HG03521 (cell line): ENCODE measurements around the gene CDK9.

Experiments
- ATAC-seq: cut with Tn5 transposase; IDR thresholded peaks from one replicate; pipeline ENCODE4 v1.9.1; 2021; ENCODE audit warnings: mild to moderate bottlenecking, moderate library complexity; ENCODE audit not compliant: unreplicated experiment

CDK9 gene

DNA sequence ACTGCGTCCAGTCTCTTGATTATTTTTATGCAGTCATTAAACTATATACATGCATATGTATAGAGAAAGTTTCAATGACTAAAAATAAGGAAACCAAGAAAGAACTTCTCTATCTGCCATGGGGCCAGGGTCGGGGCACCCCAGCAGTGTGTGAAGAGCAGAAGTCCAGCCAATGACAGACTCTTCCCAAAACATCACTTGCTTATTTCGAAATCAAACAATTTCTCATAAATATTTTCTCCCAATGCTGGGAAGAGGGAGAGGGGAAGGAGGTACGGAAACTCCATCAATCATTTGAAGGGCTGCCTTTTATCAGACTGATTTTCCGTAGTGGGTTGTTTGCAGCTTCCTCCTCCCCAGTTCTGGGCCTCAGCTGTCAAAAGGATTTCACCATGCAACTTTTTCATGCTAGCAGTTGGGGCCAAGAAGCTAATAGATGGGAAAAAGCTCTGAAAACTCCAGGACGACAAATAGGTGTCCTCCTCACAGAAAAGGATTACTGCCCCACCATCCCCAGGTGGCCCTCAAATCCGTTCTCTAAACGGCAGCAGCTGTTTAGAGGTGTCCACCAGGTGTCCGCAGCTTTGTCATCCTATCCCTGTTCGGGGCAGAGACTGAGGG, 16.2 kb downstream of the CDK9 start:
- ATAC-seq = no peak

DNA sequence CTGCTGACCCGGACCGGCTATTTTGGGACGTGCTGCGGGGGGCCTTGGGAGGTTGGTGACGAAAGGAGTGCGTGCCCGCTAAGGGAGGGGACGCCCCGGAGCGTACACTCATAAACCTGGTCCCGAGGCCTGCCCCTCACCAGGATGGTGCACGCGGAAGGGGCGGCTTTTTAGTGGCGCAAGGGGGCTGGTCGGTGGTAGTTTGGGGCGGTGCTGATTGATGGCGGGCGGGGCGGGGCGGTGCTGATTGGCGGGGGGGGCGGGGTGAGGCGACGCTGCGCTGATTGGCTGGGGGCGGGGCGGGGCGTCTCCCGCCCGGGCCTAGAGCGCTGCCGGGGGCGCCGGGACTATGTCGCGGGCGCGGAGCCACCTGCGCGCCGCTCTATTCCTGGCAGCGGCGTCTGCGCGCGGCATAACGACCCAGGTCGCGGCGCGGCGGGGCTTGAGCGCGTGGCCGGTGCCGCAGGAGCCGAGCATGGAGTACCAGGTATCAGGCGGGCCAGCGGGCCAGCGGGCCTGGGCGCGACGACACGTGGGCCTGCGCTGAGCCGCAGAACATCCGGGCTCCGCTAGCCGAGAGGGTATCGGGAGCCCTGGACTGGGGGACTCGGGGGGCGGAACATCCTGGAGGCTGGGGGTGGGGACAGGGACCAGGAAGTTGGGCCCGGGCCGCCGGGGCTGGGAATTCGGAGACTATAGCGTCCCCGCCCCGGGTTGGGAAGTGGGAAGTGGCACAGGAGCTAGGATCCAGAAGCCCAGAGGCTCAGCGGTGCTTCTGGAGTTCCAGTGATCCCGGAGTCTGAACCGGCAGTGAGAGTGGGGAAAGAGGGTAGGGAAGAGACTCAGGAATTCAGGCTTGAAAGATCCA, 17.0 kb downstream of the CDK9 start, which contains the start of gene FPGS:
TSS of gene FPGS (plus strand) at position 307 of the 868 bp plus-strand sequence. CDS start at position 350, 43 bp downstream.
- peak; percentile 75 for ATAC-seq

DNA sequence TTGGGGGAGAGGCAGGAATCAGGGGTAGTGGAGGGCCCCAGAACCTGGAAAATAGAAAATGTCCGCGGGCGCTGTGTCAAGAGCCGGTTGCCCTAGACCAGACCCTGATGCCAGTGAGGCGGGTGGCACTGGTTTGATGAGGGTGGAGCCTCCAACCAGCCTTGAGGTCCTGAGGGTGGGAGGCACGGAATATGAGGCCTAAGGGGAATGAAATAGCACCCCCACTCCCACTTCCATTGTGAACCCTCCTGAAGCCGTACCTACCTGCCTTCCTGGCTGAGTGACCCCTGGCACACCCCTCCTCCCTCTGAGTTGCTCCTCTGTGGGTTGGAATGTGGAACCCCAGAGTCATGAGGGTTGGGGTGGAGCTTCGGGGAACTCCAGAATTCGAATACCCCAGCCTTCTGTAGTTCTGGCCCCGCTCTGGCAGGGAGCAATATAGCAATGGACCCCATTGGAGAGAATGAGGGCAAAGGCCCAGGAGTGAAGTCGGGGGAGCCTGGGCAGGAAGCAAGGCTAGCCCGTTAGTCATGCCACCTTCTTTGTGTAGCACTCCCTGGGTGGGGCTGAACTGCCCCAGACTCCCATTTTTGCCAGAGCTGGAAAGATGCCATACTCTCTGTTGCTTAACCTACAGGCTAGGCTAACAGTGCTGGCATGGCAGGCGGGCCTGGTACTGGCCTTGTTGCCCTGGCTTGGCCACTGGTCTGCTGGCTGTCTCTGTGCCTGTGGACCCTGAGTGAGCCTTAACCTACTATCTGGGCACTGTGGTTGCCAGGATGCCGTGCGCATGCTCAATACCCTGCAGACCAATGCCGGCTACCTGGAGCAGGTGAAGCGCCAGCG, 17.9 kb downstream of the CDK9 start:
- no peak for ATAC-seq

DNA sequence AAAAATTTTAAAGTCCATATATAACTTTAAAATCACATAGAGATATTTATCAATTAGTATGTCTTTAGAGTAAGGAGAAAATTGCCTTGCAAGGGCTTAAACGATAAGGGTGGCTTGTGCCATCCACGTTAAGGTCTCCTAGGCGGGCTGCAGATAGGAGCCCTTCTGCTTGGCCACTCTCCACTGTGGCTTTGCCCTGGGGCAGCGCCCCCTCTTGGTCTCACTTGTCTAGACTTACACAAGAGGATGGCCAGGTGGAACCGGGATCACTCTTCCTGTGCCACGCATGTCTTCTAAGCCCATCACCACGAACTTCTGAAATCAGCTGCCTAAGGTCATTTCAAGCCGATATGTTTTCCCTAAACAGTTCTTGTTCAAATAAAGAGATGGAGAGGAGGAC, 19.8 kb downstream of the CDK9 start:
- no peak for ATAC-seq

DNA sequence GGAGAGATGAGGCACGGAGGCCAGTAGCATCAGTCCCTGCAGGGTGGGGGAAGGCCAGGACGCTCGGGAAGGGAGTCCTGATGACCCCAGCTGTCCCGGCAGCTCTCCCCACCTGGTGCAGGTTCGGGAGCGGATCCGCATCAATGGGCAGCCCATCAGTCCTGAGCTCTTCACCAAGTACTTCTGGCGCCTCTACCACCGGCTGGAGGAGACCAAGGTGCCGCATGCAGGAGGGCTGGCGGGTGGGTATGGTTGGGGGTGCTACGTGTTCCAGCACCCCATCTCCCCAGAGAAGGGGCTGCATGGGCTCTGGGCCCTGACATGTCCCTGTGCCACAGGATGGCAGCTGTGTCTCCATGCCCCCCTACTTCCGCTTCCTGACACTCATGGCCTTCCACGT, 21.0 kb downstream of the CDK9 start:
- ATAC-seq = no peak

DNA sequence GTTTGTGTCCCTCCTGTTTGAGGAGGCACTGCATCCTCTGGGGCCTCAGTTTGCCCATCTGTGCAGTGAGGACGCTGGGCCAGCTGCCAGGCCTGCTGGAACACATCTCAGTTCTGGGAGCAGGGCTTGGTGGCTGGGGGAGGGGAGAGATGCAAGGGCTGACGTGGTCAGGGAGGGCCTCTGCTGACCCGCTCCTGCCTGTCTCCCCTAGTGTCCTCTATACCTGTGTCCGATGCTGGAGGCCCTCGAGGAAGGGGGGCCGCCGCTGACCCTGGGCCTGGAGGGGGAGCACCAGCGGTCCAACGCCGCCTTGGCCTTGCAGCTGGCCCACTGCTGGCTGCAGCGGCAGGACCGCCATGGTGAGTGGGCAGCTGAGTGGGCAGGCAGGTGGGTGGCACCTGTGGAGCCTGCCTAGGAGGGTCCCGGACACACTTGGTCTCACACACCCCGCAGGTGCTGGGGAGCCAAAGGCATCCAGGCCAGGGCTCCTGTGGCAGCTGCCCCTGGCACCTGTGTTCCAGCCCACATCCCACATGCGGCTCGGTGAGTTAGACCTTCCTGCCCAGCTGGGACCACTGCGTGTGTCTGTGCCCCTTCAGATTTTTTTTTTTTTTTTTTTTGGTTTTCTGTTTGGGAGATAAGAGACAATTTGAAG, 22.6 kb downstream of the CDK9 start:
- ATAC-seq = no peak

DNA sequence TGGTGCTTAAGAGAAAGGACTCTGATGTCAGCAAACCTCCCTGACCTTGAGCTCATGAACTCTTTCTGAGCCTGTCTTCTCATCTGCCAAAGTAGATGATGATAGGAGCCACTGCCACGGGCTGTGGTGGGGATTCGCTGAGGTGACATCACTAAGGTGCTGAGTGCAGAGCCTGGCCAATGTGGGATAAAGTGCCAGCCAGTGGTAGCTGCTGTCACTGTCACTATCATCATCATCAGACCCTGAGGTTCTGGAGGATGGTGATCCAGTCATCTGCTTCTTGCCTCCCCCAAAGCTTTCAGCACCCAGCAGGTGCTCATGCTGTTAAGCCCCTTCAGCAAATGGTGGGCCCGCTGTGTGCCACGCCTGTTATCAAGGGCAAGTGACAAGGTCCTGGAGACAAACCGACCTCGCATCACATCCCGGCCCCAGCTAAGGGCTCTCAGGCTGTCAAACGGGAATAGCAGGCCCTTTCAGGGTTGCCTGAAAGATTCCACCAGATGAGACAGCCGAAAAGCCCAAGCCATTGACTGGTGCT, 23.2 kb downstream of the CDK9 start:
- ATAC-seq = no peak

DNA sequence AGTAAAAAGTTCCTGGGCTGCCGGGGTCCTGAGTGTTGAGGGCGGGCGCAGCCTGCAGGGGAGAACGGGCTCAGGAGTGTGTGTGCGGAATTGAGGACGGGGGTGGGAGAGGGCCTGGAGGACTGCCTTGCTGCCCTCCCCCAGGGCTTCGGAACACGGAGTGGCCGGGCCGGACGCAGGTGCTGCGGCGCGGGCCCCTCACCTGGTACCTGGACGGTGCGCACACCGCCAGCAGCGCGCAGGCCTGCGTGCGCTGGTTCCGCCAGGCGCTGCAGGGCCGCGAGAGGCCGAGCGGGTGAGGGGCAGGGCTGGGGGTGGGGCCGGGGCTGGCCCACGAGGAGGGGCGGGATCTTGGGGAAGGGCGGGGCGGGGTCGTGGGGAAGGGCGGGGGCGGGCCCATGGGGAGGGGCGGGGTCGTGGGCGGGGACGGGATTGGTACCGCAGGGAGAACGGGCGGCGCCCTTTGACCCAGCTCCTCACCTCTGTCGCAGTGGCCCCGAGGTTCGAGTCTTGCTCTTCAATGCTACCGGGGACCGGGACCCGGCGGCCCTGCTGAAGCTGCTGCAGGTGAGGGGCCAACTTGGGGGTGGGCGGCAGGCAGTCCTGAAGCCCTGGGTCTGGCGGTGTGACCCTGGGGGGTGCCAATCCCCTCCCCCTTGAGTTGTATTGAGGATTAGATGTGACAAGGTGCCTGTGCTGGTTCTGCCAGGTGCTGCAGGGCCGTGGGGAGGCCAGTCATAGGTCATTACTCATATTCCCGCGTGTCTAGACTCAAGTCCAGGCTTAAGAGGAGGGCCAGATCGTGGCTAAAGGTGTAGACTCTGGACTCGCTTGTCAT, 23.9 kb downstream of the CDK9 start:
- no peak for ATAC-seq

DNA sequence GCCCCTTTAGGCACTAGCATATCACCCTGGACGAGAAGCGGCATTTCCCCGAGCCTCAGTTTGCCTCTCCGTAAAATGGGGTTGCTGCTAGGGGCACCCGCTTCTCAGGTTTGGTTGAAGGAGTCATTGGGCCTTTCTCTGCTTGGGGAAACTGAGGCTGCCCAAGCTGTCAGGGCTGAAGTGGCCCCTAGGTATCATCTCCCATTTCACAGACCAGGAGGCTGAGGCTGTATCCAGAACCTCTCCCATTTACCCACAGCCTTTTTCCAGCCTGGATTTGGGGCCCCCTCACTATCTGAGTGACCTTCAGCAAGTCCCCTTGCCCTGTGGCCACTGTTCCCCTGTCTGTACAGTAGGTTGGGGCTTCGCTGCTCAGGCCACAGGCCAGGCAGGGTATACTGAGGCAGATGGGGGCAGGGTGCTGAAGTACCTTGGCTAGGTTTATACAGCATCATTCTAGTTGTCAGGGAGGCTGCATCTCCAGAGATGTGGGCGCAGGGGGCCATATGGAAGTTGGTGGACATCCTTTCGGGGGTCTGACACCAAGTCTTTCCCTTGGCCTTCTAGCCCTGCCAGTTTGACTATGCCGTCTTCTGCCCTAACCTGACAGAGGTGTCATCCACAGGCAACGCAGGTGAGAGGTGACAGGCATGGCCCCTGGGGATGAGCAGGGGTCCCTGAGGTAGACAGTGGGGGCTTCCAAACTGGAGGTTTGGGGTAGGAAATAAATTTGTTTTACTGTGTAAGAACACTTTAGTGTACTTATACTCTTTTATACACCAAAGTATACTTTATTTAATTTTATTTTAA, 24.7 kb downstream of the CDK9 start:
- no peak for ATAC-seq

DNA sequence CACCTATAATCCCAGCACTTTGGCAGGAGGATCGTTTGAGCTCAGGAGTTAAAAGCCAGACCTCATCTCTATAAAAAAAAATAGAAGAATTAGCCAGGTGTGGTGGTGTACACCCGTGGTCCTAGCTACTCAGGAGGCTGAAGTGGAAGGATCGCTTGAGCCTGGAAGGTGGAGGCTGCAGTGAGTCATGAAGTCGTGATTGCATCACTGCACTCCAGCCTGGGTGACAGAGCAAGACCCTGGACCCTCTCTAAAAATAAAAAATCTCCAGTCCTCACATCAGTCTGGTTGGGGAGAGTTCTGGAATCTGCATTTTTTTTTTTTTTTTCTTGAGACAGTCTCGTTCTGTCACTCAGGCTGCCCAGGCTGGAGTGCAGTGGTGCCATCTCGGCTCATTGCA, 26.2 kb downstream of the CDK9 start:
- no peak for ATAC-seq

DNA sequence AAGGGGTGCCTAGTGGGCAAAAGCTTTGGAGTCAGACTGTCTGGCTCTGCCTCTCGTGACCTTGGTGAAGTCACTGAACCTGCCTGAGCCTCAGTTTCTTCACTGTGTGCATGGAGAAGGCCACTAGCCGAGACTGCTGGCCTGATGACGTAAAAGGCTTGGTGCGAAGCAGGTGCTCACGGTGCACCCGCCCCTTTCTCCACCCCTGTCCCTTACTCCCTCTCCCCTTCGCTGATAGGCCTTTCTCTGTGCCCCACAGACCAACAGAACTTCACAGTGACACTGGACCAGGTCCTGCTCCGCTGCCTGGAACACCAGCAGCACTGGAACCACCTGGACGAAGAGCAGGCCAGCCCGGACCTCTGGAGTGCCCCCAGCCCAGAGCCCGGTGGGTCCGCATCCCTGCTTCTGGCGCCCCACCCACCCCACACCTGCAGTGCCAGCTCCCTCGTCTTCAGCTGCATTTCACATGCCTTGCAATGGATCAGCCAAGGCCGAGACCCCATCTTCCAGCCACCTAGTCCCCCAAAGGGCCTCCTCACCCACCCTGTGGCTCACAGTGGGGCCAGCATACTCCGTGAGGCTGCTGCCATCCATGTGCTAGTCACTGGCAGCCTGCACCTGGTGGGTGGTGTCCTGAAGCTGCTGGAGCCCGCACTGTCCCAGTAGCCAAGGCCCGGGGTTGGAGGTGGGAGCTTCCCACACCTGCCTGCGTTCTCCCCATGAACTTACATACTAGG, 27.3 kb downstream of the CDK9 start:
- ATAC-seq = no peak

DNA sequence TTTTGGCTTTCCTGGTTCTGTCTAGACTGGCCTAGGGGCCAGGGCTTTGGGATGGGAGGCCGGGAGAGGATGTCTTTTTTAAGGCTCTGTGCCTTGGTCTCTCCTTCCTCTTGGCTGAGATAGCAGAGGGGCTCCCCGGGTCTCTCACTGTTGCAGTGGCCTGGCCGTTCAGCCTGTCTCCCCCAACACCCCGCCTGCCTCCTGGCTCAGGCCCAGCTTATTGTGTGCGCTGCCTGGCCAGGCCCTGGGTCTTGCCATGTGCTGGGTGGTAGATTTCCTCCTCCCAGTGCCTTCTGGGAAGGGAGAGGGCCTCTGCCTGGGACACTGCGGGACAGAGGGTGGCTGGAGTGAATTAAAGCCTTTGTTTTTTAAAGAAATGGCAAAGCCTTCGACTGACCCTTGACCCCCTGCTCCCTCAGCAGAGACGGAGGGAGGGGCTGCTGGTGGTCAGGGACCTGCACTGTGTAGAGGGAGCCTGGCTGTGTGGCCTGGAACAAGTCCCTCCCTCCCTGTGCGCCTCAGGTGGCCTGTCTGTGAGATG, 27.9 kb downstream of the CDK9 start:
- no peak for ATAC-seq

DNA sequence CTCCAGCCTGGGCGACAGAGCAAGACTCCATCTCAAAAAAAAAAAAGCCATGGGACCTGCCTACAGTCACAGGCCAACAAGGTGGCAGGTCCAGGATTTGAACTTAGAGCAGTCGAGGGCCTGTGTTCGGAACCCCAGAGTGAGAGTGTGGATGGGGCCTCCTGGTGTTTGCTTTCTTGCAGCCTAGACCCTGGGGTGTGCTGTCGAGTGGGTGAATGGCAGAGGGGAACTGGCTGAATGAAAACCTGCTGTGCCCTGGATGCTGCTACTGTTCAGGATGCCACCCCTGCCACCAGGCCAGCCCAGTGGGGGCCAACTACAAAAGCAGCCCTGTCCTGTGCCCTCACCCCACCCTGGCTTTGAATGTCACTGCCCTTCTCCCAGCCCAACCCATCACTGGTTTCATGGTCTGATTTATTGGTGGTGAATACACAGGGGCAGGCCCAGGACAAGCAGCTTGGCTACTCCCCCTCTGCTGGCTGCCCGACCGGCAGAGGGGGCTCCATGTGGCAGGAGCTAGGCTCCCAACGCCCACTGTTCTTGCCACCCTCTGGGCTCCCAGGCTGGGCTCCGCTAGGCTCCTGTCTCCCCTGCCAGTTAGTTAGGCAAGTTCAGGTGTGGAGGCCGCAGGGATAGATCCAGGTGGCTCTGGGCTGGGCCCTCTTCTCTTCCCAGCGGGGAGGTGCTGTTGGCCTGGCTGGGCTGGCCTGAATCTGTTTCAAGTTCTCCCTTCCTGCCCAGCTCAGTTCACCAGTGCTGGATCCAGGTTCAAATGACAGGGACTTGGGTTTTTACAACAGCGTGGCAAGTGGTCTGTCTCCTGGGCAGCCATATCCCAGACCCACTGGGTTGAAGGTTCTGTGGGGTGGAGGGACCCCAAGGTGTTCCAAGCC, 29.0 kb downstream of the CDK9 start:
- no peak for ATAC-seq

DNA sequence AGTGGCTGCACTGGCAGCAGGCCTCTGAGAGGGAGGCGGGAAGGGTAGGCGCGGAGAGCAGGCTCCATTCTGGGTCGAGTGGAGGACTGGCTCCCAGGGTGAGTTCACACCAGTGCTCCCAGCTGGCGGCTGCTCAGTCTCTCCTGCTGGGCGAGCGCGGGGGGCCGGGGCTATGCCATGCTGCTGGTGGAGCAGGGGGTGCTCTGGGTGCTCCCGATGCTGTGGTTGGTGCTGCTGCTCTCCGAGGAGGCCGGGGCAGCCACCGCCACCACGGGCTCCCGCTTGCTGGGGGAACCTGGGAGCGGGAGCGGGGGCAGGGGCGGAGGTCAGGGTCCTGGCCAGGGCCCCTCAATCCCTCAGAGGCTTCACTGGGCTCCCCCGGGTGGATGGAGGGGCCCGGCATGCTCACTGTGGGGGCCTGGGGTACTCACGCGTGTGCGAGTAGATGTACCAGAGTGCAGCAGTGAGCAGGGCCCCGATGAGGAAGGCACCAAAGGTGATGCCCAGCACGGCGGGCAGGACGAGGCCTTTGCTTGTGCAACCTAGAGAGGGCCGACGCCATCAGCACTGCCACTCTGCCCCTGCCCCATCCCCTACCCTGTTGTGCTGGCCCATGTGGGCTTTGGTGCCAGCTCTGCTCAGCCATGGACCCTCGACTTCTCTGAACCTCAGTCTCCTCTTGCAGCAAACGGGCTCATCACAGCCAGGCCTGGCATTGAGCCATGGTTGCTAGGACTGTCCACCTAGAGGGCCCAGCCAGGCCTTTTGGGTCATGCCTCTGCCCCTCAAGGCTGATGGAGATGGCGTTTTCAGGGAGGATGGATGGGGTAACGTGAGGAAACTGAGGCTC, 29.9 kb downstream of the CDK9 start:
- ATAC-seq = no peak

DNA sequence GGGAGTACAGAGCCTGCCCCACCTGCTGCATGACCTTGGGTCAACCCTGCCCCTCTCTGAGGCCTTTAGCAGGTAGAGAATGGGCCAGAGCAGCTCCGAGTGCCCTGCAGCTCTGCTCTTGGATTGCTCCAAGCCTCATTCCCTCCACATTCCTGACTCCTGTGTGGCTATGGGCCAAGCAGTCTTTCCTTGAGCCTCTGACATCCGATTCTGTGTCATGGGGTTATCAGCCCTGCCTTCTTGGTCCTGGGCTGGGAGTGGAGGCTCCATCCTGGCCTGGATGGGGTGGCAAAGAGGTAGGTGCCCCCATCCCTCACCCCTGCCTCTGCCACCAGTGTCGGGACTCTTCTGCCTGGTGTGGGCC, 30.5 kb downstream of the CDK9 start:
- ATAC-seq = no peak

DNA sequence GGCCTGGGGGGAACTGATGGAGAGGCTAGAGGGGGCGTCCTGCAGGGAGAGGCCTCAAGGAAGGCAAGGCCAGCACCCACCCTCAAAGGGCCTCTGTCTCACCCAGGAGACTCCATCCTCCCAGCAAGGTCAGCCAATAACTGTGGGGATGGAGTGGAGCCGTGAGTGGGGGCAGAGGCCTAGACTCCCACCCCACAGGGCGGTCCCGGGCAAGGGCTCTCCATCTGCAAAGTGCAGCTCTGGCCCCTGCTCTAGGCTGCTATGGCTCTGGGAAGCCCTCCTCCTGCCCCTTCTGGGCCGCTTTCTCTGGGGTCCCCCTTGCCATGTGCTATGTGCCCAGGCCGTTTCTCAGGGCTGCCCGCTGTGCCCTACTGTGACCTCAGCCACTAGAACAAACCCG, 30.9 kb downstream of the CDK9 start:
- no peak for ATAC-seq
